HepG2 (cell line): ENCODE results near the gene PBX1. TPM values are rescaled to one million over a fixed set of nuclear protein-coding genes. Genes with fewer than 3 reads are reported as not detected.

Source experiments
- ATAC-seq: fragments of 200-7000 bp; cut with Tn5 transposase; 3 replicates; pipeline ENCODE4 v1.9.1; 2020; ENCODE audit warnings: mild to moderate bottlenecking, moderate library complexity
- BruUV-seq: library from RNA; stranded (reverse); fragments of 400-500 nt; replicated peaks from 2 replicates; lab custom pipeline; 2021; lab: Mats Ljungman, UMichigan
- CTCF ChIA-PET: fragments of 300-600 bp; formaldehyde crosslinking; extraction: SDS; loops from one replicate; lab custom pipeline; 2021; ENCODE audit warnings: low total read pairs, inconsistent platforms, low intra/inter-chr PET ratio; lab: Yijun Ruan, JAX
- POLR2A ChIA-PET: fragments of 350-600 bp; sonication (Branson Sonifier 250); formaldehyde crosslinking; loops from one replicate; lab custom pipeline; 2020; ENCODE audit warnings: antibody characterized with exemption, inconsistent platforms; lab: Yijun Ruan, JAX
- DNase-seq: peaks from one replicate; pipeline ENCODE4 v3.0.0-alpha.2; 2015; ENCODE audit warnings: low spot score
- FAIRE-seq: peaks from 3 replicates; lab custom pipeline; 2011; peaks lifted over from hg19 to GRCh38; lab: Jason Lieb, UNC
- H2AFZ ChIP-seq: one replicate; pipeline ENCODE4 v1.6.1; 2011; ENCODE audit warnings: low read length, inconsistent platforms
- H3K27ac ChIP-seq: fragments of 300-600 bp; 3 replicates; pipeline ENCODE4 v1.8.0; 2011; ENCODE audit warnings: mixed run types, mild to moderate bottlenecking, mixed read lengths, low read length, inconsistent platforms; ENCODE audit not compliant: insufficient read depth; ENCODE audit errors: extremely low read length
- H3K27me3 ChIP-seq, 2 experiments: fragments of 200-600 bp in 1 of 2; 2 replicates in 1 of 2; 3 replicates in 1 of 2; pipeline versions ENCODE4 v1.6.0 to v1.8.0; 2011; ENCODE audit warnings: low read length in 2 of 2, mild to moderate bottlenecking in 2 of 2, moderate library complexity in 2 of 2, inconsistent platforms in 1 of 2; ENCODE audit not compliant: insufficient read depth in 2 of 2, control insufficient read depth in 1 of 2
- H3K36me3 ChIP-seq, 2 experiments: fragments of 200-600 bp in 1 of 2; replicated peaks in 1 of 2; 2 replicates in 1 of 2; 3 replicates in 1 of 2; pipeline versions ENCODE4 v1.5.1 to v1.8.0; 2011; ENCODE audit warnings: low read length in 2 of 2, inconsistent platforms in 1 of 2; ENCODE audit not compliant: insufficient read depth in 2 of 2, control insufficient read depth in 1 of 2
- H3K4me1 ChIP-seq: 2 replicates; pipeline ENCODE4 v1.5.1; 2012; ENCODE audit warnings: low read length, inconsistent platforms; ENCODE audit not compliant: insufficient read depth
- H3K4me2 ChIP-seq: 2 replicates; pipeline ENCODE4 v1.6.0; 2011; ENCODE audit warnings: low read depth, low read length, inconsistent platforms
- H3K4me3 ChIP-seq, 3 experiments: fragments of 200-600 bp in 1 of 3; sonication (generic), shearing (Covaris generic) in 1 of 3; replicated peaks in 1 of 3; 2 replicates each; pipeline ENCODE4 v1.5.1; 2011 to 2016; ENCODE audit warnings: low read length in 3 of 3, inconsistent platforms in 2 of 3, low read depth in 2 of 3, mild to moderate bottlenecking in 2 of 3, control low read depth in 1 of 3, mixed read lengths in 1 of 3; ENCODE audit not compliant: insufficient read depth in 1 of 3
- H3K79me2 ChIP-seq: one replicate; pipeline ENCODE4 v1.6.1; 2011; ENCODE audit warnings: low read length, inconsistent platforms; ENCODE audit not compliant: insufficient read depth
- H3K9ac ChIP-seq: 2 replicates; pipeline ENCODE4 v1.6.0; 2011; ENCODE audit warnings: mild to moderate bottlenecking, low read depth, low read length, inconsistent platforms; ENCODE audit not compliant: insufficient read depth
- H3K9me3 ChIP-seq: 2 replicates; pipeline ENCODE4 v1.5.1; 2012; ENCODE audit warnings: mild to moderate bottlenecking, low read length
- H4K20me1 ChIP-seq: 2 replicates; pipeline ENCODE4 v1.6.0; 2011; ENCODE audit warnings: inconsistent platforms, mild to moderate bottlenecking, low read length, moderate library complexity; ENCODE audit not compliant: insufficient read depth
- FOXA3 ChIP-seq: IDR thresholded peaks from 2 replicates; pipeline ENCODE4 v1.6.1; 2016; ENCODE audit warnings: missing genetic modification reagents, missing compliant biosample characterization
- KLF13 ChIP-seq: sonication (generic); formaldehyde crosslinking; IDR thresholded peaks from 2 replicates; pipeline ENCODE4 v1.4.0; 2020; ENCODE audit warnings: mild to moderate bottlenecking, missing genetic modification reagents
- MED8 ChIP-seq: sonication (generic); formaldehyde crosslinking; IDR thresholded peaks from 2 replicates; pipeline ENCODE4 v1.8.1; 2023; ENCODE audit warnings: mild to moderate bottlenecking, missing genetic modification reagents; ENCODE audit not compliant: insufficient replicate concordance
- RARA ChIP-seq: IDR thresholded peaks from 2 replicates; pipeline ENCODE4 v1.6.1; 2016; ENCODE audit warnings: missing genetic modification reagents, missing compliant biosample characterization
- ZFP41 ChIP-seq: sonication (generic); formaldehyde crosslinking; IDR thresholded peaks from 2 replicates; pipeline ENCODE4 v1.4.0; 2020; ENCODE audit warnings: mild to moderate bottlenecking, missing genetic modification reagents, borderline replicate concordance
- ZHX2 ChIP-seq, 2 experiments: sonication (generic) in 1 of 2; formaldehyde crosslinking in 1 of 2; IDR thresholded peaks; 2 replicates each; pipeline versions ENCODE4 v1.6.1 to v1.9.0; 2014 to 2022; ENCODE audit warnings: antibody characterized with exemption in 1 of 2, borderline replicate concordance in 1 of 2, inconsistent platforms in 1 of 2, low read depth in 1 of 2, missing genetic modification reagents in 1 of 2
- ZNF10 ChIP-seq: sonication (generic); formaldehyde crosslinking; IDR thresholded peaks from 2 replicates; pipeline ENCODE4 v1.4.0; 2020; ENCODE audit warnings: mild to moderate bottlenecking, low read depth, missing genetic modification reagents, borderline replicate concordance
- ZNF124 ChIP-seq: sonication (generic); formaldehyde crosslinking; IDR thresholded peaks from 2 replicates; pipeline ENCODE4 v1.4.0; 2020; ENCODE audit warnings: missing genetic modification reagents
- ZNF383 ChIP-seq: sonication (generic); formaldehyde crosslinking; IDR thresholded peaks from 2 replicates; pipeline ENCODE4 v1.4.0; 2020; ENCODE audit warnings: missing genetic modification reagents, mild to moderate bottlenecking, borderline replicate concordance
- WGBS: methylation state at CpG from one replicate; pipeline ENCODE4 v1.1.6; 2017; ENCODE audit warnings: low lambda C conversion rate; 5-methylcytosine and 5-hydroxymethylcytosine counted together
- in situ Hi-C: cut with HindIII; loops from 2 replicates; pipeline ENCODE4 v1.10.0; 2017; ENCODE audit warnings: low pct_unique_long_range_greater_than_20kb; ENCODE audit not compliant: extremely low pct_ligation_motif_present
- intact Hi-C: fragments of 100-400 bp; cut with micrococcal nuclease; formaldehyde crosslinking; loops from one replicate; pipeline ENCODE4 v1.10.0; 2022; ENCODE audit not compliant: unreplicated experiment
- polyA plus RNA-seq, 8 experiments: library from polyadenylated mRNA; depleted of rRNA in 3 of 8; stranded (reverse) in 7 of 8; unstranded in 1 of 8; fragments of >200 nt; fragmentation: Illumina TruSeq in 4 of 8; extraction: Trizol in 4 of 8; gene quantifications; 2 replicates each; pipeline versions ENCODE4 v1.2.1 to v1.2.3, GENCODE V29; 2011 to 2016; ENCODE audit warnings: low read depth in 4 of 8, missing spikeins in 1 of 8, mixed read lengths in 1 of 8; ENCODE audit not compliant: insufficient read depth in 1 of 8
- total RNA-seq, 5 experiments: library from RNA; depleted of rRNA; stranded (reverse); fragments of >200 nt; fragmentation: Illumina TruSeq; extraction: Trizol; gene quantifications; 2 replicates each; pipeline ENCODE4 v1.2.3, GENCODE V29; 2016; ENCODE audit warnings: low read depth in 1 of 5
- TF ChIP-seq, protein P1 (sequence below): IDR thresholded peaks from 2 replicates; pipeline ENCODE4 v1.6.1; 2016

The PBX1 gene
- total and polyA plus RNA-seq, 2 of the 13 experiments (the other 11 are each of a cell fraction or from before 2014, with no cell fraction given): 0.24 TPM; not detected in 1

DNA sequence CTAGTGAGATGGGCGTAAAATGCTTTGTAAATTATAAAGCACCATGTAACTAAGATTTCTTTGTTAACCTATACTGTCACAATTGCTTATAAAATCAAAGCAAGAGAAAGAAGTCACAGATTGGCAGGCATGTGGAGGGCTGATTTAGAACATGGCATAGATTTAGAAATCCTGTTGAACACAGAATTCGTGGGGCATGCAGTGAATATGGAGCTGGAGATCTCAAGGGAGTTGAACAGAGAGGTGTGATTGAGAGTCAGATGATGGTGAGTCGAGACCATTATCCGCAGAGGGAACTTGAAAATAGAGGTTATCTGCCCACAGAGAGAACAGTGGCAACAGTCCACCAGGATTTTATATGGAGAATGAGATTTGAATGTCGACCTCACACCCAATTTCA is 27.6 kb downstream of the PBX1 start (continued):
- TF ChIP-seq MED8: no peak

GRCh38 chr1:164587617-164588501 is 28.9 kb downstream of the PBX1 start:
- FAIRE-seq (no peak), ATAC-seq (no peak), DNase-seq (no peak)
- Histone ChIP-seq H3K4me1 (no peaks in the 10 kb centered on the region), H2AFZ (no peak overlapping the region), H3K27me3 (peaks cover 0 to 3% of the 10 kb centered on the region in 2 experiments; a peak in 1 of 5 replicates), H3K9ac (no peak overlapping the region), H3K4me2 (no peak overlapping the region), H4K20me1 (no peaks in the 10 kb centered on the region), H3K27ac (no peak overlapping the region), H3K9me3 (no peaks in the 10 kb centered on the region), H3K36me3 (no peaks in the 10 kb centered on the region), H3K4me3 (no peak overlapping the region), H3K79me2 (no peaks in the 10 kb centered on the region)
- intact Hi-C loops: no loop called here
- no TSS peak for BruUV-seq
- in situ Hi-C loops: no loop called here
- WGBS: 49% methylated on average over 12 of the region's 12 CpGs
- CTCF ChIA-PET: no interaction called here
- POLR2A ChIA-PET: no interaction called here
- TF ChIP-seq ZNF10 (CRISPR knock-in tag) (no peak), FOXA3 (no peak), ZFP41 (CRISPR knock-in tag) (no peak), ZNF383 (no peak), RARA (CRISPR knock-in tag) (no peak), ZHX2 (IDR thresholded peaks at IDR 0.05; ENCODE audit: low read depth) (no peak), ZHX2 (CRISPR knock-in tag; IDR thresholded peaks at IDR 0.05; ENCODE audit: borderline replicate concordance) (no peak), ZNF124 (CRISPR knock-in tag) (no peak), KLF13 (CRISPR knock-in tag) (no peak)
- TF ChIP-seq, protein P1, sequence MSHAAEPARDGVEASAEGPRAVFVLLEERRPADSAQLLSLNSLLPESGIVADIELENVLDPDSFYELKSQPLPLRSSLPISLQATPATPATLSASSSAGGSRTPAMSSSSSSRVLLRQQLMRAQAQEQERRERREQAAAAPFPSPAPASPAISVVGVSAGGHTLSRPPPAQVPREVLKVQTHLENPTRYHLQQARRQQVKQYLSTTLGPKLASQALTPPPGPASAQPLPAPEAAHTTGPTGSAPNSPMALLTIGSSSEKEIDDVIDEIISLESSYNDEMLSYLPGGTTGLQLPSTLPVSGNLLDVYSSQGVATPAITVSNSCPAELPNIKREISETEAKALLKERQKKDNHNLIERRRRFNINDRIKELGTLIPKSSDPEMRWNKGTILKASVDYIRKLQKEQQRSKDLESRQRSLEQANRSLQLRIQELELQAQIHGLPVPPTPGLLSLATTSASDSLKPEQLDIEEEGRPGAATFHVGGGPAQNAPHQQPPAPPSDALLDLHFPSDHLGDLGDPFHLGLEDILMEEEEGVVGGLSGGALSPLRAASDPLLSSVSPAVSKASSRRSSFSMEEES (CRISPR knock-in tag): no peak
